Prostate gland (tissue), 2 donors: Measurements from ENCODE around the gene FOXE3. TPM values are rescaled to one million over a fixed set of nuclear protein-coding genes. Genes with fewer than 3 reads are reported as not detected.

Source experiments
- DNase-seq: peaks from one replicate; pipeline ENCODE4 v3.0.0-alpha.2; 2019; ENCODE audit warnings: low spot score
- H3K27ac ChIP-seq, 2 donors: fragments of 200-600 bp; sonication (generic); 2 replicates each; pipeline ENCODE4 v1.5.1; 2017 to 2019
- H3K27me3 ChIP-seq: fragments of 200-600 bp; sonication (generic); replicated peaks from 2 replicates; pipeline ENCODE4 v1.5.1; 2019; ENCODE audit not compliant: insufficient read depth
- H3K36me3 ChIP-seq, 2 donors: fragments of 200-600 bp; sonication (generic); 1 replicate in 1 of 2; 2 replicates in 1 of 2; pipeline versions ENCODE4 v1.5.1 to v1.8.1; 2017 to 2019
- H3K4me1 ChIP-seq: fragments of 200-600 bp; sonication (generic); replicated peaks from 2 replicates; pipeline ENCODE4 v1.5.1; 2019
- H3K4me3 ChIP-seq, 2 donors: fragments of 200-600 bp; sonication (generic); 2 replicates each; pipeline ENCODE4 v1.5.1; 2017 to 2019
- H3K9me3 ChIP-seq: fragments of 200-600 bp; sonication (generic); 2 replicates; pipeline ENCODE4 v1.5.1; 2017
- CTCF ChIP-seq, 4 experiments: fragments of 200-600 bp in 2 of 4; fragments of 450-650 bp in 2 of 4; sonication (generic) in 2 of 4; IDR thresholded peaks; 1 replicate in 3 of 4; 2 replicates in 1 of 4; pipeline ENCODE4 v1.5.1; 2016 to 2019; ENCODE audit warnings: antibody characterized with exemption in 4 of 4, mild to moderate bottlenecking in 2 of 4, moderate library complexity in 2 of 4
- POLR2A ChIP-seq: fragments of 450-650 bp; IDR thresholded peaks from one replicate; pipeline ENCODE4 v1.6.1; 2016; ENCODE audit warnings: antibody characterized with exemption, mild to moderate bottlenecking
- POLR2AphosphoS5 ChIP-seq: sonication (generic); formaldehyde crosslinking; IDR thresholded peaks from one replicate; pipeline ENCODE4 v1.6.1; 2017; ENCODE audit warnings: antibody characterized with exemption
- WGBS: methylation state at CpG from one replicate; pipeline ENCODE4 v1.1.5; 2018; 5-methylcytosine and 5-hydroxymethylcytosine counted together
- intact Hi-C: fragments of 100-400 bp; cut with DNase I; formaldehyde crosslinking; loops from one replicate; pipeline ENCODE4 v1.14.2; 2022
- total RNA-seq, 2 donors: library from RNA; depleted of rRNA; stranded (reverse); fragments of >200 nt; gene quantifications; one replicate each; pipeline ENCODE4 v1.1.0, GENCODE V29; 2016

The FOXE3 gene
- total RNA-seq, 2 donors from 2014 or later, result 0.28 TPM; not detected in 1

- no peak overlapping the region for H3K4me3 ChIP-seq
- WGBS, result 57% methylated on average over 5 of the region's 5 CpGs
- TF ChIP-seq POLR2AphosphoS5 (peak; percentile 82), POLR2A (no peak)
- intact Hi-C loops, result no loop called here
- H3K36me3 ChIP-seq, result no peaks in the 10 kb centered on the region
- H3K27me3 ChIP-seq, result no peaks in the 10 kb centered on the region
- no peak overlapping the region for H3K27ac ChIP-seq
- no peaks in the 10 kb centered on the region for H3K4me1 ChIP-seq
- DNase-seq, result peak; percentile 48
- H3K9me3 ChIP-seq, result no peaks in the 10 kb centered on the region
These were observed 35.4 kb upstream of the FOXE3 start for GRCh38 chr1:47380699-47381098.

GRCh38 chr1:47382399-47382983 lies 33.6 kb upstream of the FOXE3 start:
- Histone ChIP-seq H3K36me3 (no peaks in the 10 kb centered on the region), H3K27me3 (no peaks in the 10 kb centered on the region), H3K27ac (no peak overlapping the region), H3K4me1 (no peaks in the 10 kb centered on the region), H3K9me3 (no peaks in the 10 kb centered on the region), H3K4me3 (no peak overlapping the region)
- TF ChIP-seq CTCF (IDR thresholded peaks at IDR 0.05) (no peak), POLR2AphosphoS5 (no peak), POLR2A (no peak)
- no peak for DNase-seq
- intact Hi-C loops, result no loop called here
- WGBS, result 64% methylated on average over 3 of the region's 3 CpGs

- no peak for TF ChIP-seq POLR2A
- no peak for TF ChIP-seq POLR2AphosphoS5
- TF ChIP-seq CTCF (IDR thresholded peaks at IDR 0.05), result no peak
- intact Hi-C loops, result no loop called here
- H3K4me3 ChIP-seq, result no peak overlapping the region
- 95% methylated on average over 3 of the region's 3 CpGs for WGBS
- H3K27me3 ChIP-seq, result no peaks in the 10 kb centered on the region
- H3K4me1 ChIP-seq, result peaks cover 4% of the 10 kb centered on the region
- no peaks in the 10 kb centered on the region for H3K36me3 ChIP-seq
- H3K27ac ChIP-seq, result no peak overlapping the region
- no peaks in the 10 kb centered on the region for H3K9me3 ChIP-seq
- DNase-seq, result no peak
These were observed 32.0 kb upstream of the FOXE3 start for GRCh38 chr1:47384083-47384482.

- Histone ChIP-seq H3K27me3 (no peaks in the 10 kb centered on the region), H3K36me3 (no peaks in the 10 kb centered on the region), H3K9me3 (no peaks in the 10 kb centered on the region), H3K27ac (no peak overlapping the region), H3K4me3 (no peak overlapping the region), H3K4me1 (peaks cover 4% of the 10 kb centered on the region)
- DNase-seq, result no peak
- WGBS, result 79% methylated on average over 6 of the region's 6 CpGs
- TF ChIP-seq CTCF (IDR thresholded peaks at IDR 0.05) (no peak), POLR2AphosphoS5 (no peak), POLR2A (no peak)
- intact Hi-C loops, result no loop called here
These were observed 31.1 kb upstream of the FOXE3 start for GRCh38 chr1:47385020-47385419.

DNA sequence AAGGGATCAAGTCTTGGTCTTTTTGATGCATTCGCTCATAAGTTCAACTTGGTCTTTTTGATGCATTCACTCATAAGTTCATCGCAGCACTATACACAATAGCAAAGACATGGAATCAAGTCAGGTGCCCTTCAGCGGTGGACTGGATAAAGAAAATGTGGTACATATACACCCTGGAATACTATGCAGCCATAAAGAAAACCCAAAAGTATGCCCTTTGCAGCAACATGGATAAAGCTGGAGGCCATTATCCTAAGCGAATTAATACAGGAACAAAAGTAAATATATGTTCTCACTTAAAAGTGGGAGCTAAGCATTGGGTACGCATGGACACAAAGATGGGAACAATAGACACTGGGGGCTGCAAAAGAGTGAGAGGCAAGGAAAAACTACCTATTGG lies 29.8 kb upstream of the FOXE3 start:
- H3K36me3 ChIP-seq, result no peaks in the 10 kb centered on the region
- no peak overlapping the region for H3K27ac ChIP-seq
- WGBS, result 97% methylated on average over 5 of the region's 5 CpGs
- no peak overlapping the region for H3K4me3 ChIP-seq
- DNase-seq, result no peak
- H3K9me3 ChIP-seq, result no peaks in the 10 kb centered on the region
- intact Hi-C loops, result no loop called here
- peaks cover 4% of the 10 kb centered on the region for H3K4me1 ChIP-seq
- no peak for TF ChIP-seq POLR2AphosphoS5
- TF ChIP-seq CTCF (IDR thresholded peaks at IDR 0.05), result no peak
- TF ChIP-seq POLR2A, result no peak
- H3K27me3 ChIP-seq, result no peaks in the 10 kb centered on the region
